Ovary (tissue), 9 donors: ENCODE results near the gene CEP57L1. TPM values are rescaled to one million over a fixed set of nuclear protein-coding genes. Genes with fewer than 3 reads are reported as not detected.
"Not testable (repeated sequence)": the region's sequence is repeated elsewhere in the genome, so short reads cannot be mapped to it uniquely, and the experiment has no call there.

Source experiments
- DNase-seq, 5 donors: peaks; one replicate each; pipeline ENCODE4 v3.0.0-alpha.2; 2019 to 2020
- H3K27ac ChIP-seq, 2 donors: fragments of 200-600 bp; one replicate each; pipeline versions ENCODE4 v1.5.1 to v1.8.0; 2019 to 2022
- H3K27me3 ChIP-seq: fragments of 200-600 bp; one replicate; pipeline ENCODE4 v1.8.0; 2022
- H3K36me3 ChIP-seq: fragments of 200-600 bp; sonication (generic); one replicate; pipeline ENCODE4 v1.5.1; 2019
- H3K4me1 ChIP-seq: one replicate; pipeline ENCODE4 v1.8.1; 2013; ENCODE audit warnings: mild to moderate bottlenecking, moderate library complexity; ENCODE audit not compliant: insufficient read depth
- H3K4me3 ChIP-seq: fragments of 200-600 bp; sonication (generic); one replicate; pipeline ENCODE4 v1.5.1; 2017
- H3K9me3 ChIP-seq, 2 donors: fragments of 200-600 bp in 1 of 2; sonication (generic) in 1 of 2; one replicate each; pipeline versions ENCODE4 v1.5.1 to v1.8.1; 2013 to 2019; ENCODE audit warnings: mild to moderate bottlenecking in 1 of 2, moderate library complexity in 1 of 2
- EP300 ChIP-seq: sonication (generic); formaldehyde crosslinking; IDR thresholded peaks from one replicate; pipeline ENCODE4 v1.6.1; 2017; ENCODE audit warnings: antibody characterized with exemption
- POLR2A ChIP-seq: fragments of 450-650 bp; IDR thresholded peaks from one replicate; pipeline ENCODE4 v1.6.1; 2017; ENCODE audit warnings: antibody characterized with exemption, mild to moderate bottlenecking, moderate library complexity
- WGBS, 3 donors: extraction: QIAGEN DNeasy Blood & Tissue Kit in 1 of 3; methylation state at CpG; one replicate each; pipeline versions ENCODE4 v1.1.5 to v1.1.7; 2013 to 2017; 5-methylcytosine and 5-hydroxymethylcytosine counted together
- intact Hi-C, 4 donors: fragments of 100-400 bp; cut with DNase I; formaldehyde crosslinking; loops; one replicate each; pipeline versions ENCODE4 v1.11.0 to v1.15.1; 2022 to 2023
- polyA plus RNA-seq, 2 donors: library from polyadenylated mRNA; stranded (reverse); fragments of 200-250 nt in 1 of 2; fragments of 350-450 nt in 1 of 2; fragmentation: Illumina TruSeq in 1 of 2; extraction: RNeasy Lipid Tissue Mini Kit (QIAGEN cat#74804) in 1 of 2; gene quantifications; one replicate each; pipeline ENCODE4 v1.2.3, GENCODE V29; 2013 to 2014
- total RNA-seq, 7 donors: library from RNA; depleted of rRNA in 2 of 7; stranded (reverse); fragments of >200 nt in 2 of 7; fragmentation: NEBNext Ultra II Directional in 3 of 7; extraction: Animal tissue kit (Norgen Biotek cat#: 25700) in 3 of 7; gene quantifications; one replicate each; pipeline versions ENCODE4 v1.1.0 to v1.2.4, GENCODE V29; 2016 to 2023
- TF ChIP-seq, protein P1 (sequence below), 3 donors: fragments of 450-650 bp in 2 of 3; fragments of 200-600 bp in 1 of 3; IDR thresholded peaks; one replicate each; pipeline versions ENCODE4 v1.5.1 to v1.8.0; 2016 to 2022; ENCODE audit warnings: antibody characterized with exemption in 3 of 3, mild to moderate bottlenecking in 1 of 3
- donor health status: DM: no; HTN: no; CAD: no; lungs with moderate emphysema.
- donor health status: DM: no; HTN: no; CAD: no.
- donor health status: Bipolar disorder and iron deficiency.
- donor health status: DM: yes; HTN: yes; CAD: no.
- donor health status: DM: no; HTN: no; CAD: no.
- donor health status: DM: yes; HTN: yes; CAD: no.

Gene CEP57L1
- total and polyA plus RNA-seq, 9 donors: 4.9 to 12.6 (median 9.2) TPM

DNA sequence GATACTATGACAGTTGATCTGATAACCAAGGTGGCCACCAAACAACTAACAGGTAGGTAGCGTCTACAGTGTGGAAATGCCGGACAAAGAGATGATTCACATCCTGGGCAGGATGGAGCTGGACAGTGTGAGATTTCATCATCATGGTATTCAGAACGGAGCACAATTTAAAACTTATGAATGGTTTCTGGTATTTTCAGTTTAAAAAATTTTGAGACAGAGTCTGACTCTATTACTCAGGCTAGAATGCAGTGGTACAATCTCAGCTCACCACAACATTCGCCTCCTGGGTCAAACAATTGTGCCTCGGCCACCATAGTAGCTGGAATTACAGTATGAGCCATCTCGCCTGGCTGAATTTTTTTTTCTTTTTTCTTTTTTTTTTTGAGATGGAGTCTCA is 43.8 kb downstream of the CEP57L1 start:
- 90 to 94% (median 90%) methylated on average over 6 of the region's 6 CpGs for WGBS, 3 donors
- Histone ChIP-seq H3K4me1 (no peaks in the 10 kb centered on the region), H3K4me3 (no peak overlapping the region), H3K27ac (no peak overlapping the region), H3K27me3 (no peaks in the 10 kb centered on the region), H3K36me3 (no peaks in the 10 kb centered on the region), H3K9me3 (no peaks in the 10 kb centered on the region)
- no peak for TF ChIP-seq POLR2A
- no peak for TF ChIP-seq EP300
- intact Hi-C loops: no loop called here
- DNase-seq: no peak

DNA sequence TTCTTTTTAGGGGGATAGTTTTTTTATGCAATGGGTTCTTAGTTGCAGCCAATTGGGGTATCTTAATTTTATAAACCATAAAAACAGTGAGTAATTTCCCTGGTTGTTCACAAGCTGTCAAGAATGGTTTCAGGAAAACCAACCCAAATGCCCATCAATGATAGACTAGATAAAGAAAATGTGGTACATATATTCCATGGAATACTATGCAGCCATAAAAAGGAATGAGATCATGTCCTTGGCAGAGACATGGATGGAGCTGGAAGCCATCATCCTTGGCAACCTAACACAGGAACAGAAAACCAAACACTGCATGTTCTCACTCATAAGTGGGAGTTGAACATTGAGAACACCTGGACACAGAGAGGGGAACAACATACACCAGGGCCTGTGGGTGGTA is 46.8 kb downstream of the CEP57L1 start:
- intact Hi-C loops: not testable (repeated sequence)

DNA sequence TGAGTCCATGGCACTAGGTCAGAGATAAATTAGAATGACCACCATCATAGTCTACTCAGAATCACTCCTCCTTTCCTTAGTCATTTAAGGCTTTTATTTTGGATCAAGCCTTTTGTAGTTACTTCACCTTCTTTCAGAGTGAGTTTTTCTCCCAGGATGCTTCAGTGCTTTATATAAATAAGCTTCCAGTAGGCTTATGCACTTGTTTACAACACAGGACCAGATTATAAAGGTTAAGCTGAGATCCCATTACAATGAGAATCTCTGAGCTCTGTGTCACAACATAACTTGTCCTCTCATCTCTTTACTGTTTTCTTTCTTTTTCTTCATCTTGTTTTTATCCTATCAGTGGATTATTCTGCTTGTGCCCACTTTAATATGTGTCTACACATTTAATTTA is 47.9 kb downstream of the CEP57L1 start:
- TF ChIP-seq POLR2A (no peak), EP300 (no peak)
- TF ChIP-seq, protein P1, sequence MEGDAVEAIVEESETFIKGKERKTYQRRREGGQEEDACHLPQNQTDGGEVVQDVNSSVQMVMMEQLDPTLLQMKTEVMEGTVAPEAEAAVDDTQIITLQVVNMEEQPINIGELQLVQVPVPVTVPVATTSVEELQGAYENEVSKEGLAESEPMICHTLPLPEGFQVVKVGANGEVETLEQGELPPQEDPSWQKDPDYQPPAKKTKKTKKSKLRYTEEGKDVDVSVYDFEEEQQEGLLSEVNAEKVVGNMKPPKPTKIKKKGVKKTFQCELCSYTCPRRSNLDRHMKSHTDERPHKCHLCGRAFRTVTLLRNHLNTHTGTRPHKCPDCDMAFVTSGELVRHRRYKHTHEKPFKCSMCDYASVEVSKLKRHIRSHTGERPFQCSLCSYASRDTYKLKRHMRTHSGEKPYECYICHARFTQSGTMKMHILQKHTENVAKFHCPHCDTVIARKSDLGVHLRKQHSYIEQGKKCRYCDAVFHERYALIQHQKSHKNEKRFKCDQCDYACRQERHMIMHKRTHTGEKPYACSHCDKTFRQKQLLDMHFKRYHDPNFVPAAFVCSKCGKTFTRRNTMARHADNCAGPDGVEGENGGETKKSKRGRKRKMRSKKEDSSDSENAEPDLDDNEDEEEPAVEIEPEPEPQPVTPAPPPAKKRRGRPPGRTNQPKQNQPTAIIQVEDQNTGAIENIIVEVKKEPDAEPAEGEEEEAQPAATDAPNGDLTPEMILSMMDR (IDR thresholded peaks at IDR 0.05): no peak
- H3K9me3 ChIP-seq: no peaks in the 10 kb centered on the region
- H3K36me3 ChIP-seq: no peaks in the 10 kb centered on the region
- DNase-seq: no peak
- no peak overlapping the region for H3K27ac ChIP-seq
- H3K4me1 ChIP-seq: no peaks in the 10 kb centered on the region
- H3K4me3 ChIP-seq: no peak overlapping the region
- intact Hi-C loops: no loop called here
- H3K27me3 ChIP-seq: no peaks in the 10 kb centered on the region

More for the DNA sequence above, 46.8 kb downstream of the CEP57L1 start:
- H3K9me3 ChIP-seq, H3K27ac ChIP-seq, H3K4me3 ChIP-seq, H3K4me1 ChIP-seq, DNase-seq, H3K36me3 ChIP-seq, H3K27me3 ChIP-seq: not testable (repeated sequence)

DNA sequence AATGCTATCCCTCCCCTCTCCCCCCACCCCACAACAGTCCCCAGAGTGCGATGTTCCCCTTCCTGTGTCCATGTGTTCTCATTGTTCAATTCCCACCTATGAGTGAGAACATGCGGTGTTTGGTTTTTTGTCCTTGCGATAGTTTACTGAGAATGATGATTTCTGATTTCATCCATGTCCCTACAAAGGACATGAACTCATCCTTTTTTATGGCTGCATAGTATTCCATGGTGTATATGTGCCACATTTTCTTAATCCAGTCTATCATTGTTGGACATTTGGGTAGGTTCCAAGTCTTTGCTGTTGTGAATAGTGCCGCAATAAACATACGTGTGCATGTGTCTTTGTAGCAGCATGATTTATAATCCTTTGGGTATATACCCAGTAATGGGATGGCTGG is 52.9 kb downstream of the CEP57L1 start:
- H3K27me3 ChIP-seq, H3K27ac ChIP-seq, intact Hi-C loops, H3K4me3 ChIP-seq, H3K36me3 ChIP-seq, DNase-seq, H3K9me3 ChIP-seq, H3K4me1 ChIP-seq: not testable (repeated sequence)
- WGBS, 3 donors: 97 to 100% (median 98%) methylated on average over 4 to 5 of the region's 5 CpGs

DNA sequence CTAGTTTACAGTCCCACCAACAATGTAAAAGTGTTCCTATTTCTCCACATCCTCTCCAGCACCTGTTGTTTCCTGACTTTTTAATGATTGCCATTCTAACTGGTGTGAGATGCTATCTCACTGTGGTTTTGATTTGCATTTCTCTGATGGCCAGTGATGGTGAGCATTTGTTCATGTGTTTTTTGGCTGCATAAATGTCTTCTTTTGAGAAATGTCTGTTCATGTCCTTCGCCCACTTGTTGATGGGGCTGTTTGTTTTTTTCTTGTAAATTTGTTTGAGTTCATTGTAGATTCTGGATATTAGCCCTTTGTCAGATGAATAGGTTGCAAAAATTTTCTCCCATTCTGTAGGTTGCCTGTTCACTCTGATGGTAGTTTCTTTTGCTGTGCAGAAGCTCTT is 53.4 kb downstream of the CEP57L1 start:
- H3K4me3 ChIP-seq, H3K4me1 ChIP-seq, intact Hi-C loops, H3K36me3 ChIP-seq, DNase-seq, H3K27ac ChIP-seq, H3K9me3 ChIP-seq, H3K27me3 ChIP-seq: not testable (repeated sequence)
- 93 to 100% (median 97%) methylated on average over 1 of the region's 1 CpG for WGBS, 3 donors

DNA sequence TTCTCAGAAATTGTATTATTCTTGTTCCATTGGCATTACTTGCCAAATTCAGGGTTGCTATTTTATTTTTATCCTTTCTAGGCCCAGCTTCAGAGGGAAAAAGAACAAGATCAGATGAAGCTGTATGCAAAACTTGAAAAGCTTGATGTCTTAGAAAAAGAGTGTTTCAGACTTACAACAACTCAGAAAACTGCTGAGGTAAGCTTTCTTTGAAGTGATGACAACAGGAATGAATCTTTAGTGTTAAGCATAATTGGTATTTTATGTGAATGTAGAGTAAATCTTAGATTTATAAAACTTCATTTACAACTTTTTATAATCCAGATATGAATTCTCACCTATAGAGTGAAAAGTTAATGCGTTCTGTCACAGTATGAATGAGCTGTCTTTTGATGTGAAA is 58.4 kb downstream of the CEP57L1 start:
- WGBS, 3 donors: 96 to 98% (median 97%) methylated on average over 1 of the region's 1 CpG

More for the DNA sequence above, 58.4 kb downstream of the CEP57L1 start:
- TF ChIP-seq POLR2A (no peak), EP300 (no peak)
- TF ChIP-seq, protein P1 (IDR thresholded peaks at IDR 0.05): no peak
- intact Hi-C loops: no loop called here
- no peak for DNase-seq
- H3K4me1 ChIP-seq: no peaks in the 10 kb centered on the region
- H3K4me3 ChIP-seq: no peak overlapping the region
- H3K36me3 ChIP-seq: no peaks in the 10 kb centered on the region
- H3K27ac ChIP-seq: no peak overlapping the region
- no peaks in the 10 kb centered on the region for H3K27me3 ChIP-seq
- no peaks in the 10 kb centered on the region for H3K9me3 ChIP-seq
